ENCODE measurements around the gene TMEM81. TPM values are rescaled to one million over a fixed set of nuclear protein-coding genes. Genes with fewer than 3 reads are reported as not detected.

The TMEM81 gene
- total RNA-seq, 1 donor from 2014 or later: 5.8 TPM

GRCh38 chr1:205061227-205061626 lies 23.0 kb downstream of the TMEM81 start:
- Mint-ChIP-seq H3K36me3 (no peaks in the 10 kb centered on the region), H3K4me3 (no peak overlapping the region), H3K27ac (no peak overlapping the region), H3K27me3 (peaks cover 19% of the 10 kb centered on the region), H3K9me3 (no peaks in the 10 kb centered on the region), H3K4me1 (ENCODE audit: unreplicated experiment) (peaks cover 9% of the 10 kb centered on the region)
- DNase-seq (ENCODE audit: extremely low spot score, unreplicated experiment): no peak
- TF ChIP-seq, protein P1, sequence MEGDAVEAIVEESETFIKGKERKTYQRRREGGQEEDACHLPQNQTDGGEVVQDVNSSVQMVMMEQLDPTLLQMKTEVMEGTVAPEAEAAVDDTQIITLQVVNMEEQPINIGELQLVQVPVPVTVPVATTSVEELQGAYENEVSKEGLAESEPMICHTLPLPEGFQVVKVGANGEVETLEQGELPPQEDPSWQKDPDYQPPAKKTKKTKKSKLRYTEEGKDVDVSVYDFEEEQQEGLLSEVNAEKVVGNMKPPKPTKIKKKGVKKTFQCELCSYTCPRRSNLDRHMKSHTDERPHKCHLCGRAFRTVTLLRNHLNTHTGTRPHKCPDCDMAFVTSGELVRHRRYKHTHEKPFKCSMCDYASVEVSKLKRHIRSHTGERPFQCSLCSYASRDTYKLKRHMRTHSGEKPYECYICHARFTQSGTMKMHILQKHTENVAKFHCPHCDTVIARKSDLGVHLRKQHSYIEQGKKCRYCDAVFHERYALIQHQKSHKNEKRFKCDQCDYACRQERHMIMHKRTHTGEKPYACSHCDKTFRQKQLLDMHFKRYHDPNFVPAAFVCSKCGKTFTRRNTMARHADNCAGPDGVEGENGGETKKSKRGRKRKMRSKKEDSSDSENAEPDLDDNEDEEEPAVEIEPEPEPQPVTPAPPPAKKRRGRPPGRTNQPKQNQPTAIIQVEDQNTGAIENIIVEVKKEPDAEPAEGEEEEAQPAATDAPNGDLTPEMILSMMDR (conservative IDR thresholded peaks at IDR 0.05): no peak

GRCh38 chr1:205060746-205061145 lies 23.5 kb downstream of the TMEM81 start:
- H3K27ac Mint-ChIP-seq: no peak overlapping the region
- H3K4me1 Mint-ChIP-seq (ENCODE audit: unreplicated experiment): peaks cover 9% of the 10 kb centered on the region
- TF ChIP-seq, protein P1 (conservative IDR thresholded peaks at IDR 0.05): no peak
- DNase-seq (ENCODE audit: extremely low spot score, unreplicated experiment): no peak
- no peaks in the 10 kb centered on the region for H3K9me3 Mint-ChIP-seq
- H3K36me3 Mint-ChIP-seq: no peaks in the 10 kb centered on the region
- H3K4me3 Mint-ChIP-seq: no peak overlapping the region
- peaks cover 22% of the 10 kb centered on the region for H3K27me3 Mint-ChIP-seq

GRCh38 chr1:205059660-205060059 lies 24.6 kb downstream of the TMEM81 start:
- Mint-ChIP-seq H3K9me3 (no peaks in the 10 kb centered on the region), H3K27ac (no peak overlapping the region), H3K4me1 (ENCODE audit: unreplicated experiment) (peaks cover 9% of the 10 kb centered on the region), H3K27me3 (peaks cover 27% of the 10 kb centered on the region), H3K4me3 (no peak overlapping the region), H3K36me3 (no peaks in the 10 kb centered on the region)
- TF ChIP-seq, protein P1 (conservative IDR thresholded peaks at IDR 0.05): no peak
- no peak for DNase-seq (ENCODE audit: extremely low spot score, unreplicated experiment)

GRCh38 chr1:205058853-205059252 lies 25.4 kb downstream of the TMEM81 start:
- H3K4me1 Mint-ChIP-seq (ENCODE audit: unreplicated experiment): peaks cover 9% of the 10 kb centered on the region

DNA sequence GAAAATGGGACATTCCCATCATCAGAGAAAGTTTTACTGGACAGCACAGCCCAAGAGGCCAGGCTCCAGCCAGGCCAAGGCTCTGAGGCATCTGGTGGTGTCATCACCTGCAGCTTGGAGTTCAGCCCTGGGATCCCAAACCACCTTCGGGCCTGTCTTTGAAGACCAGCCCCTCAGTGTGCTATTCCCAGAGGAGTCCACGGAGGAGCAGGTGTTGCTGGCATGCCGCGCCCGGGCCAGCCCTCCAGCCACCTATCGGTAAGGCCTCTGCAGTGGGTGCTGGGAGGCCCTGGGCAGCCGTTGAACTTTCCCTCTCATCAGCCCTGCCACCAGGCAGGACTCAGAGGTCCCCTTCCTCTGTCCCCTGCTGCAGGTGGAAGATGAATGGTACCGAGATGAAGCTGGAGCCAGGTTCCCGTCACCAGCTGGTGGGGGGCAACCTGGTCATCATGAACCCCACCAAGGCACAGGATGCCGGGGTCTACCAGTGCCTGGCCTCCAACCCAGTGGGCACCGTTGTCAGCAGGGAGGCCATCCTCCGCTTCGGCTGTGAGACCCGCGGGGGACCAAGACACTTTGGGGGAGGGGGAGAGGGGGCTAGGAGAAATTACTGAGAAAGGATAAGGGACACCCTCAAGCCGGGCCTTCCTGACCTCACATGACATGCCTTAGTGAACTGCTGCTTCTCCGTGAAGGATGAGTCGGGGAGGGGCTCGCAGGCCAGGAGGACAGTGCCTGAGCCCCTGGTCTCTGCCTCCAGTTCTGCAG lies 26.3 kb downstream of the TMEM81 start:
- no peaks in the 10 kb centered on the region for H3K36me3 Mint-ChIP-seq
- no peak overlapping the region for H3K27ac Mint-ChIP-seq
- H3K4me1 Mint-ChIP-seq (ENCODE audit: unreplicated experiment): peaks cover 5% of the 10 kb centered on the region
- peaks cover 40% of the 10 kb centered on the region for H3K27me3 Mint-ChIP-seq
- TF ChIP-seq, protein P1 (conservative IDR thresholded peaks at IDR 0.05): no peak
- DNase-seq (ENCODE audit: extremely low spot score, unreplicated experiment): no peak
- H3K9me3 Mint-ChIP-seq: no peaks in the 10 kb centered on the region
- no peak overlapping the region for H3K4me3 Mint-ChIP-seq

More at GRCh38 chr1:205058853-205059252, 25.4 kb downstream of the TMEM81 start:
- no peaks in the 10 kb centered on the region for H3K9me3 Mint-ChIP-seq
- TF ChIP-seq, protein P1 (conservative IDR thresholded peaks at IDR 0.05): no peak
- no peak overlapping the region for H3K4me3 Mint-ChIP-seq
- no peak for DNase-seq (ENCODE audit: extremely low spot score, unreplicated experiment)
- H3K27ac Mint-ChIP-seq: no peak overlapping the region
- H3K27me3 Mint-ChIP-seq: peaks cover 32% of the 10 kb centered on the region
- H3K36me3 Mint-ChIP-seq: no peaks in the 10 kb centered on the region

All from type B pancreatic cell (in vitro differentiated cells).